Measurements from ENCODE around the gene CD163L1.

GRCh38 chr12:7374423-7375144 lies 69.4 kb downstream of the CD163L1 start:
- TF ChIP-seq, protein P1, sequence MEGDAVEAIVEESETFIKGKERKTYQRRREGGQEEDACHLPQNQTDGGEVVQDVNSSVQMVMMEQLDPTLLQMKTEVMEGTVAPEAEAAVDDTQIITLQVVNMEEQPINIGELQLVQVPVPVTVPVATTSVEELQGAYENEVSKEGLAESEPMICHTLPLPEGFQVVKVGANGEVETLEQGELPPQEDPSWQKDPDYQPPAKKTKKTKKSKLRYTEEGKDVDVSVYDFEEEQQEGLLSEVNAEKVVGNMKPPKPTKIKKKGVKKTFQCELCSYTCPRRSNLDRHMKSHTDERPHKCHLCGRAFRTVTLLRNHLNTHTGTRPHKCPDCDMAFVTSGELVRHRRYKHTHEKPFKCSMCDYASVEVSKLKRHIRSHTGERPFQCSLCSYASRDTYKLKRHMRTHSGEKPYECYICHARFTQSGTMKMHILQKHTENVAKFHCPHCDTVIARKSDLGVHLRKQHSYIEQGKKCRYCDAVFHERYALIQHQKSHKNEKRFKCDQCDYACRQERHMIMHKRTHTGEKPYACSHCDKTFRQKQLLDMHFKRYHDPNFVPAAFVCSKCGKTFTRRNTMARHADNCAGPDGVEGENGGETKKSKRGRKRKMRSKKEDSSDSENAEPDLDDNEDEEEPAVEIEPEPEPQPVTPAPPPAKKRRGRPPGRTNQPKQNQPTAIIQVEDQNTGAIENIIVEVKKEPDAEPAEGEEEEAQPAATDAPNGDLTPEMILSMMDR (IDR thresholded peaks at IDR 0.05; ENCODE audit: insufficient read depth, low read length, poor library complexity, severe bottlenecking), result peak; percentile 33
- TF ChIP-seq EZH2phosphoT487 (conservative IDR thresholded peaks at IDR 0.05; ENCODE audit: low read length), result no peak
